ENCODE data around the gene WDFY4.
"Not testable (repeated sequence)": the region's sequence is repeated elsewhere in the genome, so short reads cannot be mapped to it uniquely, and the experiment has no call there.

The WDFY4 gene, protein sequence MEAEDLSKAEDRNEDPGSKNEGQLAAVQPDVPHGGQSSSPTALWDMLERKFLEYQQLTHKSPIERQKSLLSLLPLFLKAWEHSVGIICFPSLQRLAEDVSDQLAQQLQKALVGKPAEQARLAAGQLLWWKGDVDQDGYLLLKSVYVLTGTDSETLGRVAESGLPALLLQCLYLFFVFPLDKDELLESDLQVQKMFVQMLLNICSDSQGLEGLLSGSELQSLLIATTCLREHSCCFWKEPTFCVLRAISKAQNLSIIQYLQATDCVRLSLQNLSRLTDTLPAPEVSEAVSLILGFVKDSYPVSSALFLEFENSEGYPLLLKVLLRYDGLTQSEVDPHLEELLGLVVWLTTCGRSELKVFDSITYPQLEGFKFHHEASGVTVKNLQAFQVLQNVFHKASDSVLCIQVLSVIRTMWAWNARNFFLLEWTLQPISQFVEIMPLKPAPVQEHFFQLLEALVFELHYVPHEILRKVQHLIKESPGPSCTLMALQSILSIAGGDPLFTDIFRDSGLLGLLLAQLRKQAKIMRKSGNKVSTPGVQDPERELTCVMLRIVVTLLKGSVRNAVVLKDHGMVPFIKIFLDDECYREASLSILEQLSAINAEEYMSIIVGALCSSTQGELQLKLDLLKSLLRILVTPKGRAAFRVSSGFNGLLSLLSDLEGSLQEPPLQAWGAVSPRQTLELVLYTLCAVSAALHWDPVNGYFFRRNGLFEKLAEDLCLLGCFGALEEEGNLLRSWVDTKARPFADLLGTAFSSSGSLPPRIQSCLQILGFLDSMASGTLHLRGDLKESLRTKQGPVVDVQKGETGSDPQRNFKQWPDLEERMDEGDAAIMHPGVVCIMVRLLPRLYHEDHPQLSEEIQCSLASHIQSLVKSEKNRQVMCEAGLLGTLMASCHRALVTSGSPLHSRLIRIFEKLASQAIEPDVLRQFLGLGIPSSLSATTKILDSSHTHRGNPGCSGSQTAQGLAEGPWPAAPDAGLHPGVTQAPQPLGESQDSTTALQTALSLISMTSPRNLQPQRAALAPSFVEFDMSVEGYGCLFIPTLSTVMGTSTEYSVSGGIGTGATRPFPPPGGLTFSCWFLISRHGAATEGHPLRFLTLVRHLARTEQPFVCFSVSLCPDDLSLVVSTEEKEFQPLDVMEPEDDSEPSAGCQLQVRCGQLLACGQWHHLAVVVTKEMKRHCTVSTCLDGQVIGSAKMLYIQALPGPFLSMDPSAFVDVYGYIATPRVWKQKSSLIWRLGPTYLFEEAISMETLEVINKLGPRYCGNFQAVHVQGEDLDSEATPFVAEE (N-terminal part only)

DNA sequence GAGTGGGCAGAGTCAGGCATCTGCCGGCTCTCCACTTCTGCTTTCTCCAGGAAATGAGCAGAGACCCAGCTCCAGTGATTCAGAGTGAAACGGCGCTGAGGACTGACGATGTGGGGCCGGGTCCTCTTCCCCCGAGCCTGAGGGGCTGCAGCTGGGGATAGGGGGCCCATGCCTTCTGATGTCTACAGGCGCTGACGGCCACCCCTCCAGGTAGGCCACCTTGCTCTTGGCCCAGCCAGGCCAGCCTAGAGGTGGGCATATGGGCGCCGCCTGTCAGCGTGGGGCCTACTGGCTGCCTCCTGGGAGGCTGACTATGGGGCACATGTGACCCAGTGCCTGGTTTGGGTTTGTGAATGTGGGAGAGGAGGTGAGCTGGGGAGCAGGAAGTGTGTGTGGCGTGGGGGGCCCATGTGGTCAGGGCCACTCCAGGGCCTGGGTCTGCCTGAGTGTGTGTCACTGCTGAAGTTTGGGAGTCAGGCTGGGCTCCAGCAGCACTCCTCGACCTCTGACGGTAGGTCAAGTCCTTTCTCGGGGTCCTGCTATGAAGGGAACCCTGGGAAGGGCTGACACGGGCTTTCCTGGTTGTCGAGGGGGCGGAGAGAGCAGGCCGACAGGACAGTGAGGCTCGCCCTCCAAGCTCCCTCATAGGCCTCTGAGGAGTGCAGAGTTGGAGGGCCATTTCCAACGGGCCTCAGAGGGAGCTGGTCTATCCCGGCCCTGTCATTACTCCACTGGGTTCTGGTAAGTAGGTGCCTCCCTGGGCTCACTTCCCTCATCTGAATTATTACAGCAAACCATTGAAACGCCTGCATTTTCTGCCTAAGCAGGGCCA lies at the start of gene WDFY4:
Gene WDFY4 (plus strand): TSS at position 82 of the 832 bp plus-strand sequence. CDS start 24,860 bp downstream, outside the sequence.
- DNase-seq: no peak

DNA sequence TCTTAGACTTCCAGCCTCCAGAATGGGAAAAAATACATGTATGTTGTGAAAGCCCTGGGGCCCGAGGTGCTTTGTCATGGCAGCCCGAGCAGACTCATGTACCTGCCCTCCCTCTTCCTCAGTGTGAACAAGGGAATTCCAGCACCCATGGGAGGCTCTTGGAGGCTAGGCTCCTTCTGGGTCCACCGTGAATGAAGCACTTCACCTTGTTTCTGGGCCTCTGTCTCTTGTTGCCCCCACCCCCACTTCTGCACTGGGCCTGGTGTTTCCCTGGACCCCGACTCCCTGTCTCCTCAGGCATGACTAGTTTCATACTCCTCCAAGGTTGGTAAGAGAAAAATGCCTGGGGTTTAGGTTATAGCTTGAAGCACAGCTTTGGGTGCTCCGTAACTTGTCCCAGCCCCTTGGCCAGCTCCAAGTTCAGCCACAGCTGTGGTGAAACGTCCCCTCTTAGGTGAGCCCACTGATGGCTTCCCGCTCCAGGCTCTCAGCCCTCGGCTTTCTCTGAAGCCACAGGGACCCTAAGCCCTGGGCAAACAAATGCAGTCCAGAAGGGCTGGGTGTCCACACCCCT lies 49.6 kb upstream of the WDFY4 start:
- no peak for DNase-seq

DNA sequence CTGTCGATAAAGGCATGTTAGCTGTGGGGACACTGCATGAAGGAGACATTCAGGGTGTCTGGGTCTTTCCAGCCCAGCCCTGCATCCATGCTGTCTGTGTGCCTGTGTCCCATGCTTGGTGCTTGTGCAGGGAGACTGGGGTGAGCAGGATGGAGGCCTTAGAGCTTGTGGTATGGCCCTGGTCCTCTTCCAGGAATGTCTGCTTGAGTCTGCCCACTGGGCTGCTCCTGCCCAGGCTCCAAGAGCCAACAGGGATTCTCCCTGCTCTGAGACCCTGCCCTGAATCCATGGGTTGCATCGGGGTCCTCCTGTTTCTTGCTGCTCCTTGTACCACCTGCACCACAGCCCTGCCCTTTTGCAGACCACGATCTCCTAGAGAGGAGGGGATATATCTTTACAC lies 48.4 kb upstream of the WDFY4 start:
- no peak for DNase-seq

DNA sequence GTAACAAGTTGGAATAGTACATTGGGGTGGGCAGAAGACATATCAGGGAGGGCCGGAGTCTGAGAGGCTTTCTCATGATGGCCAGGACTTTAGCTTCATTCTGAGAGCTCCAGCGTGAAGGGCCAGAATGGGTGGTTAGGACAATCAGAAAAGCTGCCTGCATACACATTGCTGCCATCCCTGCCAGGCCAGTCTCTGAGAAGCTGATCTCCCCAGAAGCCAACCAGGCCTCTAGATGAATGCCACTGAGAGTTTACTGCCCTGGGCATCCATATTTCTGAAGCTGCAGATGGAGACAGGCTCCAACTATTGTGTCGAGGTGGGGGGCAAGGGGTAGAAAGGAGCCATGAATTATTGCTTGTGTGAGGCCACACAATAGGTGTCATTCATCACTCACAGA lies 47.8 kb upstream of the WDFY4 start:
- no peak for DNase-seq

DNA sequence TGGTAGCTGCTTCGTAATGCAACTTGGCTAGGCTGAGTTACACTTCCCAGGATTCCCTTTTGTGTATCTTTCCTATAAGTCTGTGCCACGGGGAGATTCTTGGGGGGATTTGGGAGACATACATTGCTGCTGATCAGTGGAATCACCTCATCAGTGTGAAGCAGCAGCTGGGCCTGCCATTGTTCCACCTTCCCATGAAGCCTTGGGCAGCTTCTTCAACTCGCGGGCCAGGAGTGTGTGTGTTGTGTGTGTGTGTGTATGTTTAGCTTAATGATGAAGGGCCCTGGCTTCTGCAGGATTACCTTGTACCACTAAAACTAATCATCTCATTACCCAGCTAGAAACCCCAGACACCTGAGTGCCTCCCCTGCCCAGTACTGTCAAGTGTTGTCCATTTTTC lies 46.5 kb upstream of the WDFY4 start:
- no peak for DNase-seq

DNA sequence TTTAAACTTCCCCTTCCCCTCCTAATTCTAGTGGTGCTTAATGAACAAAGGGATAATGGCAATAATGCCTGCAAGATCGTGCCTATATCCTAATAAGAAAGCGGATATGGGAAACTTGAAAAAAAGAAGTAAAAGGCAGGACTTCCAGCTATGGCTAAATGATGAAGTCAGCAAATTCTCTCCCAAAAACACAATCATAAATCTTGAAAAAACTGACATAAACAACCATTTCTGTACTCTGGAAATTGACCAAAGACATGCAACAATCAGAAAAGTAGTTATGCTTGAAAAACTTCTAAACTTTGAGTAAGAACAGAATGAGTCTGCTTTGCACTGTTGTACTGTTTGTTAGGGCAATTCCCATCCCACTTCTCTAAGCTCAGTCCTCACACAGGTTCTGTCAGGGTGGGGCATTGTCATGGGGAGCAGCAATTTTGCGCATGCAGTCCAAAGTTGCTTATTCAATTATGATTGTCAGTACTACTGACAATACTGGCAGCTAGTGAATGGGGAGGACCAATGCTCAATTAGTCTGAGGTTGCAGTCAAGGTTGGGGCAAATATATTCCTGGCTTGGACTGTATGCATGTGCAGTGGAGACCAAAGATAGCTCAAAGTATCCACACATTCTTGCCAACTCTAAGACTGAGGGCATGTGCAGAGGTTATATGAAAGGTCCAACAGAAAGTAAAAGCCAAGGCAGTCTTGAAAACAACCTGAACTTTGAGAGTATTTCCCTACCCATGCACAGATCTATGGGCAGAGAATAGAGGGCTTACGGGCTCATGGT lies 45.7 kb upstream of the WDFY4 start:
- DNase-seq: no peak

DNA sequence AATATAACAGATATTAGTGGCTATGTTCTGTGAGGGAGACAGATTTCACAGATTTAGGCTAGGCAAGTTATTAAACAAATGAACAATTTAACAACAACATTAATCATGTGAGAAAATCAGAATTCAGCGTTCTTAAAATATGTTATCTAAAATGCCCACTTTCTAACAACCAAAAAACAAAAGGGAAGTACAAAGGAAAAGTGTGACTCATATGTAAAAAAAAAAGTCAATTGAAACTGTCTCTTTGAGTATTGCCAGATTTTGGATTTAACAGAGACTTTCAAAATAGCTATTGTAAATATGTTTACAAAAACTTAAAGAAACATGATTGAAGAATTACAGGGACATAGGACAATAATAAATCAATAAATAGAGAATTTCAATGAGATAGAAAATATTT lies 45.0 kb upstream of the WDFY4 start:
- no peak for DNase-seq

DNA sequence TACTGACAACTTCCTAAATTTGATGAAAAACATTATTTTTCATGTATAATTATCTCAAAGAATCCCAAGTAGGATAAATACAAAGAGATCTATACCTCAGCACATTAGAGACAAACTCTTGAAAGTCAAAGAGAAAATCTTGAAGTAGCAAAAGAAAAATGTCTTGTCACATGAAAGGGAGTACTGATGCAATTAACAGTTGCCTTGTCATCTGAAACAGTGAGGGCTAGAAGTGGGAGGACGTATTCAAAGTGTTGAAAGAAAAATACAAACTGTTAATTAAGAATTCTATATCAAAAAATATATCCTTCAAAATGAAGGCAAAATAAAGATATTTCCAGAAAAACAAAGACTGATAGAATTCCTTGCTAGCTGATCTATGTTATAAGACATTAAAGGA lies 44.3 kb upstream of the WDFY4 start:
- no peak for DNase-seq

DNA sequence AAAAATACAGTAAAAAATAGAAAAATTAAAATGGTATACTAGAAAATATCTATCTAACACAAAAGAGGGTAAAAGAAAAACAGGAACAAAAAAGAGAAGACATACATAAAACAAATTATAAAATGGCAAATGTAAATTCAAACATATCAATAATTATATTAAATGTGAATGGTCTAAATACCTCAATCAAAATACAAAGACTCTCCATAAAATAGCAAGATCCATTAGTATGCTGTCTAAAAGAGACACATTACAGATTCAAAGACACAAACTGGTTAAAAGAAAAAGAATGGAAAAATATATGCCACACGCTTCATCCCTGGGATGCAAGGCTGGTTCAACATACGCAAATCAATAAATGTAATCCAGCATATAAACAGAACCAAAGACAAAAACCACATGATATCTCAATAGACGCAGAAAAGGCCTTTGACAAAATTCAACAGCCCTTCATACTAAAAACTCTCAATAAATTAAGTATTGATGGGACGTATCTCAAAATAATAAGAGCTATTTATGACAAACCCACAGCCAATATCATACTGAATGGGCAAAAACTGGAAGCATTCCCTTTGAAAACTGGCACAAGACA lies 43.5 kb upstream of the WDFY4 start:
- DNase-seq: not testable (repeated sequence)

DNA sequence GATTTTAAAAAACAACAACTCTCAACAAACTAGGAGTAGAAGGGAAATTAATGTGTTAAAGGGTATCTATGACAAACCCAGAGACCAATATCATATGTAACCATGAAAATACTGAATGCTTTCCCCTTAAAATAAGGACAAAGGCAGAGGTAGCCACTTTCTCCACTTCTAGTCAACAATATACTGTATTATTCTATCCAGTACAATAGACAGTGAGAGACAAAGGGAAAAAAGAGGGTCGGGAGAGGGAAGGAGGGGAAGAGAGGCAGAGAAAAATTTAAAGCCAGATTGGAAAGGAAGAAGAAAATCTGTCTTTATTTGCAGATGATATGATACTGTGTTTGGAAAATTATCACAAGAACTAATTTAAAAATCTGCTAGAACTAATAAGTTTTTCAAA lies 39.1 kb upstream of the WDFY4 start:
- DNase-seq: no peak

DNA sequence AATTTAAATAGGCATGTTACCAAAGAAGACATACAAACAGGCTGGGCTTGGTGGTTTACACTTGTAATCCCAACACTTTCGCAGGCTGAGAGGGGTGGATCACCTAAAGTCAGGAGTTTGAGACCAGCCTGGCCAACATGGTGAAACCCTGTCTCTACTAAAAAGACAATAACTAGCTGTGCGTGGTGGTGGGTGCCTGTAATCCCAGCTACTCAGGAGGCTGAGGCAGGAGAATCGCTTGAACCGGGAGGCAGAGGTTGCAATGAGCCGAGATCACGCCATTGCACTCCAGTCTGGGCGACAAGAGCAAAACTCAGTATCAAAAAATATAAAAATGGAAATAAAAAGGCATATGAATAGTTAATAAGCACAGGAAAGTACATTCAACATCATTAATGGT lies 37.6 kb upstream of the WDFY4 start:
- not testable (repeated sequence) for DNase-seq

DNA sequence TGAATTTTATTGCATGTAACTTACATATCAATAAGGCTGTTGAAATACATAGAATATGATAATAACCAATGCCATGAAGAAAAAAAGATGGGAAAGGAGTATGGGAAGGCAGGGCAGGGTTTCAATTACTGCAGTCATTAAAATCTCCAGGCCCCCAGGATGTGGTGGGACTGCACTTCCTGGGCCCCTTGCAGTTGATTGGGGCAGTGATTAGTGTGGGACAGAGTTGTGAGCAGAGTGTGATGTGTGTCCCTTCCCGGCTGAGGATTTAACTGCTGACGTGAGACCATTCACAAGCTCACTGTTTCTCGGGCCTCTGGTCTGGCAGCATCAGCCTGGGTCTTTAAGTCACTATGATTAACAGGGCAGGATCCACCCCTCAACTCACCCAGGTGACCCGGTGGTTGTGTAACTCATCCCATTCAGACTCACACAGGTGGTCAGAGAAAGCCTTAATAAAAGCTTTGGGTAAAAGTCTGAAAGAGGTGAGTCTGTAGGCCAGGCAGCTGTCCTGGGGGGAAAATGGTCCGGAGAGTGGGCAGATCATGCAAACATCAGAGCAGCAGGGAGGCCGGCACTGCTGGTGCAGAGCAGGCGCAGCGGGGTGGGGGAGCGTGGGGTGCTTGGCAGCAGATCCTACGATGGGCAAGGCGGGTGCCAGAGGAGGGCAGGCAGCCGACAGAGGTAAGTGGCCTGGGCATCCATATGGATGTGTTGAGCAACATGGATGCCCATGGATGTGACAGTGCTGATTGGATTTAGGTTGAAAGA lies 36.3 kb upstream of the WDFY4 start:
- no peak for DNase-seq

DNA sequence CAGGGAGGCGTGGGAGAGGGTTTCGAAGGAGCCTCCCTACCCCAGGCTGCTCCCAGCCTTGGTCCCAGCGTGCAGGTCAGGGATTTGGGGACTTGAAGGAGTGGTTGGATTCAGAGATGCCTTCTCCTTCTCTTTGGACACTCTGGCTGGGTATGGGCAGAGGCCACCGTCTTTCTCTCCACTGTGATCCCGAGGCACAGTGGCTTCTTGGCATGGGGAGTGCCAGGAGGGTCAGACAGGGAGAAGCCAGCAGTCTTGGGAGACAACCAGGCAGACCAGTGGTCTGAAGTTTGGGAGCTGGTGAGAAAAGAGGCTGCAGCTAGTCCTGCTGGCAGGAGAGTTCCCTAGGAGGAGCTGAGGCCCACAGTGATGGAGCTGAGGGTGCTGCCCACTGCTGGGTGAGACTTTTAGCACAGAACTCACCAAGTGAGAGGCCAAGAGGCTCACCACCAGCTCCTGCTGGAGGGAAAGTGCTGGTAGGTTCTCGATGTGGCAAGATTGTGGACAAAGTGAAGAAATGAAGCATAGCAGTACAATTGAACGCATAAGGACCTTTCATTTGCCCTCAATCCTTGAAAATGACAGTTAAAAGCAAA lies 35.2 kb upstream of the WDFY4 start:
- no peak for DNase-seq

DNA sequence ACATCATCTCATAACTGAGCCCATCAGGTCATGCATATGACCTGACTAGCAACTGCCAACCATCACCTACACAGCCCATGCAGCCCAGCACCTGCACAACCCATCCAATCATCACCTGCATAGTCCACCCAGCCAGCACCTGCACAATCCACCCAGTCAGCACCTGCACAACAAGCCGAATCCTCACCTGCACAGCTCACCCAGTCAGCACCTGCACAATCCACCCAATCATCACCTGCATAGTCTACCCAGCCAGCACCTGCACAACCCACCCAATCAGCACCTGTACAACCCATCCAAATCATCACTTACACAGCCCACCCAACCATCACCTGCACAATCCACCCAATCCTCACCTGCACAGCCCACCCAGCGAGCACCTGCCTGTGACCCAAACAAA lies 33.4 kb upstream of the WDFY4 start:
- no peak for DNase-seq

DNA sequence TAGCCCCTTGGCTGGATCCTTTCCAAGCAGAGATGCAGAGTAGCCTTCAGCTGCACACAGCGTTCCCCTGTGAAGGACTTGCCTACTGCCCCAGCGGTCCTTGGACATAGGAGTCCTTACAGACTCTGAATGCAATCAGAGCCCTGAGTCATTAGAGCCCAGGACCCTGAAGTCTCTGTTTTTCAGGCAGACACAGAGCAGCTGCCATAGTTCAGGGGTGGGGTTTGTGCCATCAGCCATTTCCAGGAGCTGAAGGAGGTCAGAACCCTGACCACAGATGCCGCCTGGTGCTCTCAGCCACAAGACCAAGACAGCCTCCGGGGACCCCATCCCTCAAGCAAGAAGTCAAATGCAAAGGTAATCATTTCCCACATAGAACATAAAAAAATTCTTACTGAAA lies 32.8 kb upstream of the WDFY4 start:
- DNase-seq: no peak

DNA sequence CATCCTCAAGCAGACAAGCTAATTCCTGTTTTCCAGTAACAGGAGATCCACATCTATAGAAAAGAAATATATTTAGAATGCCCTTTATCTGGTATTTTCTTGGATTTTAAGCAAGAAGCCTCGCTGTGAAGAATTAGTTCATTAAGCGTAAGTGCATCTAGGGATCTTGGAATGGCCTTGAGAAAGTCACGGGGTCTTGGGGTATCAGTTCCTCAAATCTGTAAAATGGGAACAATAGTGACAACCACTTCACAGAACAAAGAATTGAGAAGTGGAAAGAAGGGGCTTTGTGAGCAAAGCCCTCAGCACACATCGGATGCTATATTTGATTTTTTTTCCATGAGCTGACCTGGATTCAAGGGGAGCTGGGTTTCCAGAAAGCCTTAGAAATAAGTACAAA lies 32.3 kb upstream of the WDFY4 start:
- DNase-seq: no peak

DNA sequence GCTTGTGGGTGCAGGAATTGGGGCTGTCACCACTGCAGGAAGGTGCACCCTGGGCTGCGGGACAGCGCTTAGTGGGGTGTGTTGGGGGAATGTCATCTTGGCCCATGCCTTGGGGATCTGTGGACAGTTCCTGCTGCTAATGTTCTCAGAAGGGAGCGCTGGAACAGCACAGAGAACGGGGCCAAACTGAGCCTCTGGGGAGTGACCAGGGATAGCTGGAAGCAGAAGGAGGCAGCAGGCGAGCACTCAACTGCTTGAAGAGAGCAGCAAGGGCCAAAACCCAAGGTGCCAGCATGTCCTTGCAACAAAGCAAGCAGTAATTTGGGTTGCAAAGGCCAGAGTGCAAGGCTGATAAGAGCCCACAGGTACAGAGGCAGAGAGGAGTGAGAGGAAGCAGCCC lies 31.3 kb upstream of the WDFY4 start:
- DNase-seq: no peak

DNA sequence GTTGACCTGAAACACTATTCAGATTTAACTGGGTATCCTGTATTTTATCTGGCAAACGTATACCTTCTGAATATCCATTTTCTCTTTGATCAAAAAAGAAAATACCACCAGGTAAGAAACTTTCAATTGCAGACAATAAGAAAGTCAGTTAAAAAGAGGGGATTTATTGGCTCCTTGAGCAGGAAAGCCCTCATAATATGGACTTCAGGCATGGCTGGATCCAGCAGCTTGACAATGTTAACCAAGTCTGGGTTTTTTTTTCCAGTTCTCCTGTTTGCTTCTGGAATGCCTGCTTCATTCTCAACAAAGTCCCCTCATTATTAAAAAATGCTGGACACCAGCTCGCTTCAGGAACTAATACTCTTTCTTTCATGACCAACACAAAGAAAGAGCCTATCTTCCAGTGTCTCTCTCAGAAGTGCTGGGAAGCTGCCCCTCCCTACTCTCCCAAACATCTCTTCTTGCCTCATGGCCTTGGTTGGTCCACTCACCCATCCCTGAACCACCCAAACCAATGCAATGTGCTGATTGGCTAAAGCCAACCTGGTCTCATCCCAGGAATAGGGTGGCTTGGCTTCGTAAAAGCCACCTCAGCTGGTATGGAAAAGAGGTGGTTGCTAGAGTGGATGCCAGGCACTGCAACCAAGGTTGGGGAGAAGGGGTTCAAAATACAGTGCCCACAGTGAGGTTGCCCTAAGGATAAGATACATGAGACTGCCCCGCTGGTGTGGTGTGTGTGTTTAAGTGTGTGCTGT lies 30.6 kb upstream of the WDFY4 start:
- no peak for DNase-seq

Measured in NCI-H1694 (cell line).